ENCODE results near the gene KCTD16. TPM values are rescaled to one million over a fixed set of nuclear protein-coding genes. Genes with fewer than 3 reads are reported as not detected.

Gene KCTD16
- total RNA-seq, 1 experiment from 2014 or later, result 0.14 TPM

DNA sequence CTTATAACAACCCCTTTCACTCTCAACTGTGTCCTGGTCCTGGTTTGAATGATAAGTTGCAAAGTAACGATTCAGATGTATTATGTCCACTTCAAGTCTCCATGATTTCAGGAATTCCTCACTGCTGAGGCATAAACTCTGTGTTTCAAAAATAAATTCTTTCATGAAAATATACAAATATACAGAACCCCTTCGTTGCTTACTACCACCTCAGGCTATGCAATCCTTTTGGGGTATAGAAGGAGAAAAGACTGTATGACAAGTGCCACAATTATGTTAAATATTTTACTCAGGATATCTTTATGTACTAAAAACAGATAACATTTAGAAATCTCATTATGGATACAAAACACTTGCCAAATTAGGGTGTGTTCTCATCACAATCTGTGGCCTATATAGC, 190.7 kb downstream of the KCTD16 start:
- no peak for DNase-seq
- no peaks in the 10 kb centered on the region for H3K36me3 Mint-ChIP-seq (ENCODE audit: insufficient read depth, unreplicated experiment)
- CTCF ChIA-PET, result no interaction called here
- no peak overlapping the region for H3K4me3 Mint-ChIP-seq (ENCODE audit: low read depth, unreplicated experiment)
- TF ChIP-seq, protein P1, sequence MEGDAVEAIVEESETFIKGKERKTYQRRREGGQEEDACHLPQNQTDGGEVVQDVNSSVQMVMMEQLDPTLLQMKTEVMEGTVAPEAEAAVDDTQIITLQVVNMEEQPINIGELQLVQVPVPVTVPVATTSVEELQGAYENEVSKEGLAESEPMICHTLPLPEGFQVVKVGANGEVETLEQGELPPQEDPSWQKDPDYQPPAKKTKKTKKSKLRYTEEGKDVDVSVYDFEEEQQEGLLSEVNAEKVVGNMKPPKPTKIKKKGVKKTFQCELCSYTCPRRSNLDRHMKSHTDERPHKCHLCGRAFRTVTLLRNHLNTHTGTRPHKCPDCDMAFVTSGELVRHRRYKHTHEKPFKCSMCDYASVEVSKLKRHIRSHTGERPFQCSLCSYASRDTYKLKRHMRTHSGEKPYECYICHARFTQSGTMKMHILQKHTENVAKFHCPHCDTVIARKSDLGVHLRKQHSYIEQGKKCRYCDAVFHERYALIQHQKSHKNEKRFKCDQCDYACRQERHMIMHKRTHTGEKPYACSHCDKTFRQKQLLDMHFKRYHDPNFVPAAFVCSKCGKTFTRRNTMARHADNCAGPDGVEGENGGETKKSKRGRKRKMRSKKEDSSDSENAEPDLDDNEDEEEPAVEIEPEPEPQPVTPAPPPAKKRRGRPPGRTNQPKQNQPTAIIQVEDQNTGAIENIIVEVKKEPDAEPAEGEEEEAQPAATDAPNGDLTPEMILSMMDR (IDR thresholded peaks at IDR 0.05; ENCODE audit: unreplicated experiment), result no peak
- no peaks in the 10 kb centered on the region for H3K4me1 Mint-ChIP-seq (ENCODE audit: low read depth, unreplicated experiment)
- BruUV-seq (replicated peaks), result no TSS peak
- H3K27me3 Mint-ChIP-seq (ENCODE audit: unreplicated experiment), result peaks cover 2% of the 10 kb centered on the region
- no peak overlapping the region for H3K27ac Mint-ChIP-seq (ENCODE audit: unreplicated experiment)
- no peaks in the 10 kb centered on the region for H3K9me3 Mint-ChIP-seq (ENCODE audit: low read depth, unreplicated experiment)
- intact Hi-C loops (cut with micrococcal nuclease; ENCODE audit: unreplicated experiment), result no loop called here

- CTCF ChIA-PET, result no interaction called here
- TF ChIP-seq, protein P1 (IDR thresholded peaks at IDR 0.05; ENCODE audit: unreplicated experiment), result no peak
- no TSS peak for BruUV-seq (replicated peaks)
- Mint-ChIP-seq H3K9me3 (ENCODE audit: low read depth, unreplicated experiment) (no peaks in the 10 kb centered on the region), H3K27me3 (ENCODE audit: unreplicated experiment) (peaks cover 21% of the 10 kb centered on the region), H3K36me3 (ENCODE audit: insufficient read depth, unreplicated experiment) (no peaks in the 10 kb centered on the region), H3K4me1 (ENCODE audit: low read depth, unreplicated experiment) (no peaks in the 10 kb centered on the region), H3K4me3 (ENCODE audit: low read depth, unreplicated experiment) (no peak overlapping the region), H3K27ac (ENCODE audit: unreplicated experiment) (no peak overlapping the region)
- DNase-seq, result no peak
- intact Hi-C loops (cut with micrococcal nuclease; ENCODE audit: unreplicated experiment), result no loop called here
These were observed 195.2 kb downstream of the KCTD16 start for GRCh38 chr5:144365885-144366284.

GRCh38 chr5:144367991-144368390, 197.3 kb downstream of the KCTD16 start:
- H3K27ac Mint-ChIP-seq (ENCODE audit: unreplicated experiment), result no peak overlapping the region
- TF ChIP-seq, protein P1 (IDR thresholded peaks at IDR 0.05; ENCODE audit: unreplicated experiment), result no peak
- BruUV-seq (replicated peaks), result no TSS peak
- H3K9me3 Mint-ChIP-seq (ENCODE audit: low read depth, unreplicated experiment), result no peaks in the 10 kb centered on the region
- intact Hi-C loops (cut with micrococcal nuclease; ENCODE audit: unreplicated experiment), result no loop called here
- H3K4me1 Mint-ChIP-seq (ENCODE audit: low read depth, unreplicated experiment), result no peaks in the 10 kb centered on the region
- H3K27me3 Mint-ChIP-seq (ENCODE audit: unreplicated experiment), result peaks cover 40% of the 10 kb centered on the region
- no peak for DNase-seq
- no peaks in the 10 kb centered on the region for H3K36me3 Mint-ChIP-seq (ENCODE audit: insufficient read depth, unreplicated experiment)
- H3K4me3 Mint-ChIP-seq (ENCODE audit: low read depth, unreplicated experiment), result no peak overlapping the region
- CTCF ChIA-PET, result interaction anchor here (0.5 kb wide), 1 partner anchor 265 kb away, joined by 5 read pairs; no protein-coding TSS in a partner anchor

DNA sequence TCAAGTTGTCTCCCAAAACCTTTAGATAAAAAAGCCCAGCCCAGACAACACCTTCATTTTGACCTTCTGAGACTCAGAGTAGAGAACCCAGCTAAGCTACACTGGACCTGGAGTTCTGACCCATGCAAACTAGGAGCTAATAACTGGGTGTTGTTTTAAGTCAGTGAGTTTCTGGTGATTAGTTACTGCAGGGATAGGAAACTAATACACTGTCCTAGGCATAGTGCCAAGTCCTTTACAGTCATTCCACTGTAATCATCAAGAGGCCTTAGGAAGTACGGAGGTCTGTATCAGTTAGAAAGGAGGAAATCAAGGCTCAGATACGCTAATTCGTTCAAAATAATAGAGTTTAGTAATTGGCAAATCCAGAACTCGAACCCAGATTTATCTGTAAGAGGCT, 197.9 kb downstream of the KCTD16 start:
- CTCF ChIA-PET, result no interaction called here
- no peak overlapping the region for H3K27ac Mint-ChIP-seq (ENCODE audit: unreplicated experiment)
- no peak overlapping the region for H3K4me3 Mint-ChIP-seq (ENCODE audit: low read depth, unreplicated experiment)
- H3K27me3 Mint-ChIP-seq (ENCODE audit: unreplicated experiment), result peaks cover 44% of the 10 kb centered on the region
- no TSS peak for BruUV-seq (replicated peaks)
- H3K9me3 Mint-ChIP-seq (ENCODE audit: low read depth, unreplicated experiment), result no peaks in the 10 kb centered on the region
- intact Hi-C loops (cut with micrococcal nuclease; ENCODE audit: unreplicated experiment), result no loop called here
- no peaks in the 10 kb centered on the region for H3K36me3 Mint-ChIP-seq (ENCODE audit: insufficient read depth, unreplicated experiment)
- TF ChIP-seq, protein P1 (IDR thresholded peaks at IDR 0.05; ENCODE audit: unreplicated experiment), result no peak
- no peaks in the 10 kb centered on the region for H3K4me1 Mint-ChIP-seq (ENCODE audit: low read depth, unreplicated experiment)
- no peak for DNase-seq

All from Calu3 (cell line).